ENCODE data around the gene DSCAM.

The DSCAM gene

DNA sequence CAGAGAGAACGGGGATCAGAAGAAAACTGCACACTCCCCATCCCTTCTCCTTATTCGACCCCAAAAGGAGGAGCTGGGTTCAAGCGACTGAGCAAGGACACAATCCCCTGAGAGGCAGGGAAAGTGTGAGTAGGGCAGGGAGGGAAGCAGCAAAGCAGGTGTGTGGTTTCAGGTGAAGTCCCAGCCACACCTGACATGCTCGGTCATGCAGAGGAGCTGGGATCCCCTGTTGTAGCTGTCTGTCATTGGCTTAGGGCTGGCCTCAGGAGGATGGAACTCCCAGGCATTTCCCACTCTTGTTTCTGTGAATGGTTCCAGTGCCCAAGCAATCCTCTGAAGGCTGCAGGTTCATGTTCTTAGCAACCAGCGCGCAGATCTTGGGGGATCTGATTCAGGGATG, 150.7 kb downstream of the DSCAM start:
- DNase-seq = no peak

DNA sequence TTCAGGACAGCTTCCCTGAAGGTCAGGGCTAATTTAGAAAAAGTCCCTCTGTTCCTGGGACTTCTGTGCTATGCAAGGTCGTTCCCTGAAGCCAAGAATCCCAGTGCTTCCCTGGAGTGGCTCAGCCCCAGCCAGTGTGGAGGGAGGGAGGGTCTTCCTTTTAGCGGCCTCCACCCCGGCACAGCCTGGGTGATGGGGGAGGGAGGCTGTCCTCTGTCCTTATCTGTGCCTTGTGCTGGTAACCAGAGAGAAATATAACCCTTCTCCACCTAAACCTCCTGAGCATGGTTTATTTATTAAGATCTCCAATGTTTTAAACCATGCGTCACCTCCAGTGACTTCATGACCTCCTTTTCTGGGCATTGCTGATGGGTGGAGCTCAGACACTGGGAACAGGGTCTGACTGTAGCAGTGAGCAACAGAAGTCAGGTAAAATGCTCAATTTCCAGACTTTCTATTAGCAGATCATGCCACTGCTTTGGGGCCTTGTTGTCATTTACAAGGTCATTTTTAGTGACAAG, 157.1 kb downstream of the DSCAM start:
- no peak for DNase-seq

DNA sequence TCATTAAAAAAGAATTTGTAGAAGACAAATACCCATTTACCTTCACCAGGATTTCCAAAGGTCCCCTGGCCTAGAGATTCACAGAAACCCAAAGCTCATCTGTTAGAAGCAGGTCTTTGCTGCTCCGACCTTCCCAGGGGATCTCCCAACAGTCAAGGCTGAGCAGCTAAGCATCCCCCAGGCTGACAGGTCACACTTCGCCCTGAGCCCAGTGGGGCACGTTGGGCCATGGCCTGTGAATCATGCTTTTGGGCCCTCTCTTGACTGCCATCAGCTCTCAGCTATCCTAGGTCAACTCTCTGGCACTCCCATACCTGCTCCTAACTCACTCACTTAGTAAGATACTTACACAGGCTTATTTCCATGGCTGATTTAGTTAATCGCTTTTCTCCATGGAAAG, 157.7 kb downstream of the DSCAM start:
- no peak for DNase-seq

DNA sequence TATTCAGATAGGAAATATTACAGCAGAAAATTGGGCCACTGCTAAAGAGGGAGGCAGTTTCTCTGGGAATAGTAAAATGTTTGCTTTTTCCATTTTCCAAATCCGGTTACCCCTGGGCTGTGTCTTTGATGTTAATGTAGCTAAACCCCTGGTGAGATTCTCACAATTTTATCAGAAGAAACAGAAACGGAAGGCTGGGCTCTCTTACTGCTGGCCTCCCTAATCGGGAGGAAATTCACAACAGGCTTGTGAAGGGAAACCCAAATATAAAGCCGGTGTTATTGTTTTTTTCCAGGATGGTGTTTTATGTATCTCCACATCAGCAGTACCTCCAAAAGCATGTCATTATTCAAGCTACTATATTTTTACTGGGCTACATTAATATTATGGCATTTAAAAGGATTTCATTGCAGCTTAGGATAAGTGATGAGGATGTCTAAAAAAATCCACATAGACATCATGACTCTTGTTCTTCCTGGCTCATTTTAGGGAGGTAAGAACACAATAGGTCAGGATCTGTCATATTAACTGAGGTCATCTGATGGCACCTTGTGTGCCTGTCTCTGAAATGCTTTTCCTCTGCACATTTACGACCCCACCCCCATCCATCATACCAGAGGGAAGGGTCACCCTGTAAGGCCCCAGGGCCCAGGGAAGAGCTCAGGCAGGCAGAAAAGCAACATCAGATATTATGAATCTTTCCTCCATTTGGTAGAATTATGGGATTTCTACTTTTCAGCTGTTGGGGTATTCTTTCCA, 158.7 kb downstream of the DSCAM start:
- DNase-seq = no peak

DNA sequence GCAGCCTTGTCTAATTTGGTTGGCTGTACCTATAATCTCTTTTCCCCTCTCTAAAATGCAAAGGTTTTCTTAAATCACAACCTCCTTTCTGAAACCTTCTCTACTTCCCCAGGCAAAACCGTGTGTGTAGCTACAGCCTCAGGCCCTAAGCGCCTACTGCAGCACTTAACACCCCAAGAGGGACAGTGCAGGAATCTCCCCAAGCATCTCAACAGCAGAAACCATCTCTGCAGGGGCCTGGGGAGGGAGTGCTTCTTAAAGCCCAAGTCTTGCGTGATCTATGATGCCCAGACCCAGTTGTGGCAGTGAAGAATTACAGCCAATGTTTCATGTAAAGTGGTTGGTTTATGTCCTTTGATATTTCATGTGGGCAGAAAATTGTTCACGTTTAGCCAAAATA, 159.3 kb downstream of the DSCAM start:
- DNase-seq = no peak

DNA sequence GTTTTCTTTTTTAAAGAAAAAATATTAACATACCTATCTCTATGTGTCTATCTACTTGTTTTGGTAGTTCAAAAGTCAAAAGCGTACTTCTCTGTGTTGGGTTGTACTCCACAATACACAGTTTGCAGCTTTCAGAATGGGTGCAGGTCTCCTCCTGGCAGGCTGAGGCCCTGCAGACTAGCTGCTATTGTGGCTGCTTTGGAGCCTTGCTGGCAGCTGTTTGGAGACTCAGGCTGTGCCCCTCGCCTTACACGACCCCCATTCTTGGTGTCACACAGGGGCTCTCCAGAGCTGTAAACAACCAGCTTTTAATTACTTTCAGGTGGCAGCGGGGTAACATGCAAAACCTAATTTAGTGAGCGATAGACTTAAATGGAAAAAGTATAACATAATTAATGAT, 160.4 kb downstream of the DSCAM start:
- no peak for DNase-seq

DNA sequence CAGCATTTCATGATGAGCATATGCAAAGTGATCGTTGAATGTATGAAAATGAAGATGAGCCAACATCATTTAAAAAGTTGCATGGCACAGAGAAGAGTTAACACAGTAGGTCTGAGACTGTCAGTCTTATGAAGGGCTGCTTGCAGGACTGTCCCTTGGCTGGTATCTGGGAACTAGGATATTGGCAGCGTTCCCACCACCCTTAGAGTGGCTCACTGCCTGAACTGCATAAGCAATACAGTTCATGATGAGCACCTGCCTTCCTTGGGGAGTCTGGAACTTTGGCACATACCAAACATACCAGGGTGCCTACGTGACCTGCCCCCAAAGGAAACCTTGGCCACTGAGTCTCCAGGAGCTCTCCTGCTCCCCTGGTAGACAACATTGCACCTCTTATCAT, 161.8 kb downstream of the DSCAM start:
- no peak for DNase-seq

DNA sequence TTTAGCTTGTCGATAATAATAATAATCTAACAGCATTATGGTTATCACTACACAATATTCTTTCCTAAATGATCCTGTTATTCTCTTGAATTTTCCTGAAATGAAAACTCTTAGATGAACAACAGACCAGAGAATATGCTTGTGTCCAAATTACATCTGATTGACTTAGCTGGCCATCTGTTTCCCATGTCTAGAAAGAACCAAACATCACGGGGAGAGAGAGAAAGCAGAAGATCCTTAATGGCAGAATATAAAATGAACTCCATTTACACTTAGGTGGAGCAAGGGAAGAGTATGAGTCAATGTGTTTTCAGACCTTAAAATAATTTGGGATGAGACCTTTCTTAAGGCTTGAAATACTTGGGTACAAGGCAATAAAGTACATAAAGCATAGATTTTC, 162.2 kb downstream of the DSCAM start:
- no peak for DNase-seq

DNA sequence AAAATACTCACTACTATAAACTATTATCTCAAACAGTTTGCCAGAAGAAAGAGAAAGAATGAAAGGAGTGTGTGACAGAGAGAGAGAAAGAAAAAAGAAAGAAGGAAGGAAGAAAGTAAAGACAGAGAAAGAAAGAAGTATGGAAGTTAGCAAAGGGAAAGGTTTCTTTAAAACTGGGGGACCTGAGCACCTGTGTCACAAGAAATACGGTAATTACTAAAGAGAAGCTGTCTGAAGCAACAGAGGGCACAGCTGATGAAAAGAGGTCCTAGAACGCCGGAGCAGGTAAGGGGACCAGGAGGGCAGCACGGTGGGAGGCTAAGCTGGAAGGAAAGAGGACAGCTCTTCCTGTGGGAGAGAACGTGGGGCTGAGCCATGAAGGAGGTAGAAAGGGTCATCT, 163.6 kb downstream of the DSCAM start:
- DNase-seq = no peak

DNA sequence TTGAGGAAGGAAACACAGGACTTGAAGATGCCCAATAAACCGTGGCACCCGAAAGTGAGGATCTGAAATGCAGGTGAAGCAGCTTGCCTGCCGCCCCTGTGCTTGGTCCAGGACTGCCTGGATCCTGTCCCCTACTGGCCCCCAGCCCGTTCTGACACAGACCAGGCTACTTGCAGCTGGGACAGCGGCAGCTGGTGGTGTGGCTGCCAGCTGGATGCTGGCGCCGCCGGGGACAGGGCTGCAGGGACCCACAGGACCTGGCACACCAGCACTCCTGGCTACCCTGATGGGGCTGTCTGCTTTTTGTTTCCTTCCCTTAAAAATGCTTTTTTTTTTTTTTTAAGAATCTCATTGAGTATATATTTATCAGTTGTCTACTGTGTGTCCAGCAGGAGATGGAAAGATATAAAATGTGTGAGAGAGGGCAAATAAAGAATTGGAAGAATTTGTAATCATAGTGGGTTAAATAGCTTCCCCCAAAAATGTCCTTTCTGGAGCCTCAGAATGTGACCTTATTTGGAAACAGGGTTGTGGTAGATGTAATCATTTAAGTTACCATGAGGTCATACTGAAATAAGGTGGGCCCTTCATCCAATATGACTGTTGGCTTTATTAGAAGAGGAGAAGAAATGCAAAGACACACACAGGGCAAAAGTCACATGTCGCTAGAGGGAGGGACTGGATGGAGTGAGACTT, 165.6 kb downstream of the DSCAM start:
- no peak for DNase-seq

DNA sequence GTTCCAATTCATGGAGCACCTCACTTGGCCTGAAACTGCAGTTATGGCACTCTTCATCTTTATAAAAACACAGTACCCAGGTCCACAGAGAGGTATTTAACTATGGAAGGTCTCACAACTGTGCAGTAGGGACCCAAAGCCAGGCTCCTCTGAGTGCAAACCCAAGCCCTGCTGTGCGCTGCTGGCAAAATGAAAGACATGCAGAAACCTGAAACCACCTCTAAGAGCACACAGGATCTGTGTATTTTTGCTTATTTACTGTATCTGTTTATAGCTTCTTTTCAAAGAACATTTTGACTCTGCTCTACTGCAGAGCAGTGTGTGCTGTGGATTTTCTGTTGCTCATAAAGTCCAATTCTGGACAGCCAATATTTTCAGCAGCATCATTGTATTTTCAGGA, 166.6 kb downstream of the DSCAM start:
- no peak for DNase-seq

DNA sequence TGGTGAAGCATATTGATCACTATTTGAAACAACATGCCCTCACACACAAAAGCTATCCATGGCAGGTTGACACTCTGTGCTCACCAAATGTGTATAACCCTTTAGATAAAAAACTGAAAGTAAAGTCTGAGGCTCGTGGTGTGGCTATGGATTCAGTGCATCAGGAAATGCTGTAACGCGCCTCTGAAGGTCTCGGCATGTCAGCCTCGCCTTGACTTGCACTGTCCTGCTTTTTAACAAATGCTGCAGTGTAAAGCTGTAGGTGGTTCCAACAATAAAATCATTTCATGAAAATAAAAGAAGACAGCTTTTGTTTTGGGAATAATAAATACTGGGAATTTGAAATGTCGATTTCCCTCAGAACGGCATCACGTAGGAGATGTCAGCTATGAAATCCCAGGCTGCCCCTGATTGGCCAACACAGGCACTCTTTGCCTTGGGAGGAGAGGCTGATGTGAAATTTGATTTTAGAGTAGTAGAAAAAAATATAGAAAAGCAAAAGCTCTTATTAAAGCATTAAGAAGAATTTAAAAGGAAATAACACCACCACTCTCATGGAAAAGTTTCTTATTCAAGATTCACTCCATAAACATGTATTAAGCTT, 168.2 kb downstream of the DSCAM start:
- DNase-seq = no peak

DNA sequence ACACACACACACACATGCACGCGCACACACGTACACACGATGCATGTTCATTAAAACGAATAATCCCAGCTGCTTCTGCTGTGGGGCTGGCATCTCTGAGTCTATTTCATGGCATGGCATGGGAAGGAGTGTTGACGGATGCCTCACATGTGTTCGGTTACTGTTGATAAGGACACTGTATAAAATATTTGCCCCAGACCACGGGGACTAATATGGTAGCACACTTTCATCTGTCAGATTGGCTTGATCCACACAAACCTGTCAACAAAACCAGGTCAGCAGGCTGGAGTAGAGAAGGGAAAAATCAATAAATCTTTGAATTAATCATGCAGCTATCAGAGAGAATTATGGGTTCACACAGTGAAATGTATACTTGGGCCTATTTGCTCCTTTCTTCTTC, 171.9 kb downstream of the DSCAM start:
- no peak for DNase-seq

DNA sequence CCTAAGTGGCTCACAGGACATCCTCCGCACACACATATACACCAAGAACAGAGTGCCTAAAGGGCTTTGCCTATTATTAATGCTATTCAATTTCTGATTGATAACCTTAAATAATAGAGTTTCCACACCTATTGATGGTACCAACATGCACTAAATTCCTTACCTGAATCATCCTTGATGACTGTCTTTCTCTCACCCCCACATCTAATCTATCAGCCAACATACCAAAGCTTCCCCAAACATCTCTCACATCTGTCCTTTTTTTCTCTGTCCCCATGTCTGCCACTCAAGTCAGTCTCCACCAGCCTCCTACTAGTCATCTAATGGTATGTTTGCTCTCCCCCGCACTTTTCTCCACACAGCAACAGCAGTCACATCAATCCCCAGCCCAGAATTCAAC, 174.4 kb downstream of the DSCAM start:
- DNase-seq = no peak

DNA sequence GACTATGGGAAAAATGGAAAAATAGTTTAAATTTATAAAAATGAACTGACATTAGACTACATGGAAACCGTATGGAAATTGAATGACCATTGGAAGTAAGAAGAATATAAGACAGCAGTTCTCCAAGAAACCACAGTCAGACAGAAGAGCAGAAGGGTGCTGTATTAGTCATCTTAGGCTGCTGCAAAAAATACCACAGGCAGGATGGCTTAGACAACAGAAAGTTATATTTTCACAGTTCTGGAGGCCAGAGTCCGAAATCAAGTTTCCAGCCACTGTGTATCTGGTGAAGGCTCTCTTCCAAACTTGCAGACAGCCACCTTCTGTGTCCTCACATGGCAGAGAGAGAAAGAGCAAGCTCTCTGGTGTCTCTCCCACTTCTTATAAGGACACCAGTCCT, 175.2 kb downstream of the DSCAM start:
- DNase-seq = no peak

DNA sequence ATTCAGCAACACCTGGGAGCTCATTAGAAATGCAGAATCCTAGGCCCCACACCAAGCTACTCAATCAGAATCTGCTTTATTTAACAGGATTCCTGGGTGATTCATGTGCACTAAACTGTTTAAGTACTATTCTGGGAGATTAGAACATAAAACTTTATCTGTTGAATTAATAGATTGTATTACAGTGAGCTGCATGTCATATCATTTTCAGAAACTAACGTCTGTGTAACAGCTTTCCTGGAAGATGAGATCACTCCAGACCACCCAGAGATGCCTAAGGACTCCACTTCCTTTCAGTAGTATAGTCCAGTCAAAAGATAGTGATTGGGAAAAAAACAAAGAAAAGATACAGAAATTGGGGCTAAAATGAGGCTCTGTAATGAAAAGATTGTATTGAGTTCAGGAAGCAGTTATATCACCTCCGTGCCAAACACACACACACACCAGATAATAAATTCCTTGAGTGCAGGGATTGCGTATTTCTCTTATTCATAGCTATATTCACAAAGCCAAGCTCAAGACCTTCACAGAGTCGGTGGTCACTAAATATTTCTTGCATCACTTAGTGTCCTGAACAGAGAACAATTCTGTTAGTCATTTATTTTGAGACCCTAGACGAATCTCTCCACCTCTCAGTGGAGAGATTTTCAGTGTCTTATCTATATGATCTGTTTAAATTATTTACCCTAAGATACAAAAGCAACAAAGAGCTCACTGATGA, 178.2 kb downstream of the DSCAM start:
- DNase-seq = no peak

DNA sequence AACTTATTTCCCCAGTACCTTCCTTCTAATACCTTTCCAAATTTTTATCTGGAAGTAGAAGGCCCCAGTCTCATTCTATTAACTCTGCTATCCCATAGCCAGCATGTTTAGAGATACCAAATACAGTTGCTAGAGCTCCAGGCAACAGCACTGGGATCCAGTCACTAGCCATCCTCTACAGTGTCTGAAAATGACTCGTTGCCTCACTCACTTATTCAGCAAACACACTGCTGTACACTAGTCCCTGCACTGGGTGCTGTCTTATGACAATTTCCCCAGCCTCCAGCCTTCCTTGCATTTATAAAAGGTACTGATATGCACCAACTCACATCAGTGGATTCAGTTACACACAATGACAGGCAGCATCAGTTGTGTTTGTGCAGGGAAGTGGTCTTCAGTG, 179.0 kb downstream of the DSCAM start:
- DNase-seq = no peak

DNA sequence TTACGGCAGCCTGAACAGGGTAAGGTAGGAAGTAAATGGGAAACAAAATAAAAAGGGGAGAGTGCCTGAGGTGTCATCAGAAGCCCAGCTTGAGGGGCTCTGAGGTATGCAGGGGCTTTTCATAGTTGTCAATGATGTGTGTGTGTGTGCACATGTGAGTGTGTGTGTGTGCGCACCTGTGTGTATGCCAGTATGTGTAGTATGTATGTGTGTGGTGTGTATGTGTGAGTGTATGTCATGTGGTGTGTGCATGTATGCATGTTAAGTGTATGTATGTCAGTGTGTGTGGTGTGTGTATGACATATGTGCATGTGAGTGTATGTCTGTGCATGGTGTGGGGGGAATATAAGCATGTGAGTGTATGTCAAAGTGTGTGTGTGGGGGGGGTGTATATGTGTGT, 184.1 kb downstream of the DSCAM start:
- no peak for DNase-seq

DNA sequence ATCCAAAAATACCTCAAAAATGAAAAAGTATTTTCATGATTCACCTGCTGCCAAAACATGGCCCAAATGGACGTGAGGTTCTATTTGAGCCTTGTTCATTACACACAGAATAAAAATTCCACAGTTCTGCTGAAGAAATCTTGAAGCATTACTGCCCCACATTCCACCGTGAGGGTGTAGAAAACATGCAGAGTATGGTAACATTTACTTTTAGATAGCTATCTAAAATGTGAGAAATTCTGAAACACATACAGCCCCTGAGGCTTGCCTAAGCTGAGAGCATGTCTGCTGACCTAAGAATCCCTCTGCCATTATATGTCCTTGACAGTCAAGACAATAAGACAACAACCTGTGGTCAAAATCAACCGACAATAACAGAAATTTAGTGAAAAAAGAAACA, 186.5 kb downstream of the DSCAM start:
- DNase-seq = no peak

DNA sequence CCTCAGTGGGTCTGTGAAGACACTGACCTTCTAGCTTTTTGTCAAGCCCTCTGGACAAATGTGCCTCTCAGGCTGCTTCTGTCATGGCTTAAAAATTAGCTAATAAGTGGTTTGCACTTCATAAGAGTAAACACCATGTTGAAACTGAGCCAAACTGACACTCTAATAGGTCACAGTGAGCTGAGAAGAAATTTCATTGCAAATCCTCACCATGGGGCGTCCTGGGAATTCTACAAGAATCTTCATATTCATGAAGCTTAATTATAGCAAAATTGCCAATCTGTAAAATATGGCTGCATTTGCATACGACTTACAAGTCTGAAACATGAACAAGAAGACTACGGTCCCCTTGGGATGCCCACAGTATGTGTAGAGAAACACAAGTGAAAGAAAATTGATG, 188.6 kb downstream of the DSCAM start:
- DNase-seq = no peak

DNA sequence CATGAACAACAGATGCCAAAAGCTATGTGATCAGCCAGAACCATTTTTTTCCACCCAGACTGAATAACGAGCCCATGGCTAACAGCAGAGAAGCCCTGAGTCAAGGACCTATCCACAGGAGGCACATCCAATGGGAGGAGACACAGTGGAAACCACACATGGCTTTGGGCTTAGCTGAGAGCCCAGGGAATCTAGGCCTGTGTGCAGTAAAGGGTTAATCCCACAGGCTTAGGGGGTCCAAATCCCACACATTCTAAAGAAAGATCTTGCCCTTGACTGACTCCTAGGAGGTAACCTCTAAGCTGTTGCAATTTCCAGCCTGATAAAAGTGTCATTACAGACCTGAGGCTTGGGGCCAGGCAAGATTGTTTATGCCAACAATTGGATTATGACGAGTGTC, 194.5 kb downstream of the DSCAM start:
- DNase-seq = no peak

DNA sequence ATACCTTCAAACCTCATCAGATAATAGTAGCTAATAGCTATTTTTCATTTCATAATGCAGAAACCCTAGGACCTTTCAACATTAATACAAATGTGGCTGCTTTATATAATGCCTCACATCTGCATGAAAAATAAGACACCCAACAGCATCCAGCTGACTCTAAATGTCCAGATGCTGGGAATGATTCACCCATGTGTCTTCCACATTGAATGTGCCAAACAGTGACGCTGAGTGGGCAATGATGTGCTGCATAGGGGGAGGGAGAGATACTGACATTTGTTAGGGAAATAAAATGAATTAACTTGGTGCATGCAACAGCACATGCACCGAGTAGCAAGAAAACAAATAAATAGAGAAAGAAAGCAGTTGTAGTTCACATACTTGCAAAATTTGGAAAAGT, 199.3 kb downstream of the DSCAM start:
- no peak for DNase-seq

DNA sequence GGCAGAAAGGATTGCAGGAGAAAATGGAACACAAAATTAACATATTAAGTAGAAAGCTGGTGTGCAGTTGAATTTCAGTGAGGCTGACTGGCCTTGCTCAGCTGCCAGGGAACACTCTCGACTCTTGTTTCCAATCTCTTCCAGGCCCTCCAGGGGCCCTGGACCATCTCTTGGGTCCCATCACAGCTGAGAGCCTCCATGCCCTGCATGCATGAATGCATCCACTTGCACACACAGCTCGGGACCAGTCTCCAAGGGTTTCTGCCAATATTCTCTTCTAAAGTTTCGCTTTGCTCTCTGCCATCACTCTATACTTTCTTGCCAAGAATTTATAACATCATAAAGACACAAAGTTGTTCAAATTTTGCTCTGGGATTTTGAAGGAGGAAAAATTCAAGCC, 200.3 kb downstream of the DSCAM start:
- DNase-seq = no peak

DNA sequence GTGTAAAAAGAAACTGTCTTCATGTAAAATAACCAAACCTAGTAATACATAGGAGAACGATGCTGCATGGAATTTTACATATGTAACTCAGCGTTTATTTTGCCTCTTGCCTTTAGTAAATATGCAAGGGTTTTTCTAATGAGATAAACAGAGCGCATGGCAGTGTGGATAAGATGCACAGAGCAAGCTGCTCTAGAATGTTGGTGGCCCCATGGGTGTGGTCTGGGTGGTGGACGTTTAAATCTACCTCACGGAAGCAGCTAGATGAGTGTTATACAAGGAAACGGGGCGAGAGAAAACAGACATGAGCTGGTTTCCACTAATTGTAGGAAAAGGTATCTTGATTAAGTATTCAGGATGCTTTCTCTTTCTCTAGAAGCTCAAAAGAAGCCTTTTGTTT, 205.9 kb downstream of the DSCAM start:
- DNase-seq = no peak
